ENCODE measurements around the gene WDFY4.

- TF ChIP-seq EZH2 (IDR thresholded peaks at IDR 0.05) (no peak), EGR1 (IDR thresholded peaks at IDR 0.05; ENCODE audit: low read depth) (no peak), RAD21 (IDR thresholded peaks at IDR 0.05; ENCODE audit: low read depth) (no peak), POLR2A (IDR thresholded peaks at IDR 0.05; ENCODE audit: borderline replicate concordance, extremely low read depth, insufficient read depth, insufficient read length) (no peak), SP1 (IDR thresholded peaks at IDR 0.05; ENCODE audit: low read depth) (no peak), POLR2AphosphoS5 (IDR thresholded peaks at IDR 0.05; ENCODE audit: low read depth, low read length) (no peak), CBX3 (IDR thresholded peaks at IDR 0.05; ENCODE audit: low read depth) (no peak)
- TF ChIP-seq, protein P1, sequence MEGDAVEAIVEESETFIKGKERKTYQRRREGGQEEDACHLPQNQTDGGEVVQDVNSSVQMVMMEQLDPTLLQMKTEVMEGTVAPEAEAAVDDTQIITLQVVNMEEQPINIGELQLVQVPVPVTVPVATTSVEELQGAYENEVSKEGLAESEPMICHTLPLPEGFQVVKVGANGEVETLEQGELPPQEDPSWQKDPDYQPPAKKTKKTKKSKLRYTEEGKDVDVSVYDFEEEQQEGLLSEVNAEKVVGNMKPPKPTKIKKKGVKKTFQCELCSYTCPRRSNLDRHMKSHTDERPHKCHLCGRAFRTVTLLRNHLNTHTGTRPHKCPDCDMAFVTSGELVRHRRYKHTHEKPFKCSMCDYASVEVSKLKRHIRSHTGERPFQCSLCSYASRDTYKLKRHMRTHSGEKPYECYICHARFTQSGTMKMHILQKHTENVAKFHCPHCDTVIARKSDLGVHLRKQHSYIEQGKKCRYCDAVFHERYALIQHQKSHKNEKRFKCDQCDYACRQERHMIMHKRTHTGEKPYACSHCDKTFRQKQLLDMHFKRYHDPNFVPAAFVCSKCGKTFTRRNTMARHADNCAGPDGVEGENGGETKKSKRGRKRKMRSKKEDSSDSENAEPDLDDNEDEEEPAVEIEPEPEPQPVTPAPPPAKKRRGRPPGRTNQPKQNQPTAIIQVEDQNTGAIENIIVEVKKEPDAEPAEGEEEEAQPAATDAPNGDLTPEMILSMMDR (IDR thresholded peaks at IDR 0.05 in 2 of 3, conservative IDR thresholded peaks at IDR 0.05 in 1 of 3; ENCODE audit: borderline replicate concordance in 1 of 3, insufficient read depth in 1 of 3, low read depth in 2 of 3, low read length in 2 of 3), result no peak
- TF ChIP-seq, protein P2, sequence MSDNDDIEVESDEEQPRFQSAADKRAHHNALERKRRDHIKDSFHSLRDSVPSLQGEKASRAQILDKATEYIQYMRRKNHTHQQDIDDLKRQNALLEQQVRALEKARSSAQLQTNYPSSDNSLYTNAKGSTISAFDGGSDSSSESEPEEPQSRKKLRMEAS (IDR thresholded peaks at IDR 0.05), result no peak
Measured at GRCh38 chr10:48923748-48924147, 239.1 kb downstream of the WDFY4 start.
